Uterus (tissue), 2 donors: ENCODE measurements around the gene FKBP11.
"Not testable (repeated sequence)": the region's sequence is repeated elsewhere in the genome, so short reads cannot be mapped to it uniquely, and the experiment has no call there.

Experiments
- POLR2A ChIP-seq, 2 donors: fragments of 450-650 bp; IDR thresholded peaks; one replicate each; pipeline ENCODE4 v1.6.1; 2016; ENCODE audit warnings: antibody characterized with exemption in 2 of 2, mild to moderate bottlenecking in 1 of 2, moderate library complexity in 1 of 2
- TF ChIP-seq, protein P1 (sequence below), 4 experiments: fragments of 200-600 bp in 2 of 4; fragments of 450-650 bp in 2 of 4; sonication (generic) in 2 of 4; IDR thresholded peaks; one replicate each; pipeline ENCODE4 v1.5.1; 2016 to 2019; ENCODE audit warnings: antibody characterized with exemption in 4 of 4, mild to moderate bottlenecking in 2 of 4, moderate library complexity in 1 of 4

DNA sequence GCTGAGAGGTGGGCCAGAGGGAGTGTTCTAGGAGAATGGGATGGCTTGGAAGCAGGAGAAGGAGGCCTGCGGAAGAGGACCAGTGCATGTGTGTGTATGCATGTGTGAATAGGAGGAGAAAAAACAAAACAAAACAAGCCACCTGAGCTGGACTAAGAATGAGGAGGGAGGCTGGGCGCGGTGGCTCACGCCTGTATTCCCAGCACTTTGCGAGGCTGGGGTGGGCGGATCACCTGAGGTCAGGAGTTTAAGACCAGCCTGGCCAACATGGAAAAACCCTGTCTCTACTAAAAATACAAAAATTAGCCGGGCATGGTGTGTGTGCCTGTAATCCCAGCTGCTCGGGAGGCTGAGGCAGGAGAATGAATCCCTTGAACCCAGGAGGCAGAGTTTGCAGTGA, 51.8 kb downstream of the FKBP11 start:
- TF ChIP-seq, protein P1, sequence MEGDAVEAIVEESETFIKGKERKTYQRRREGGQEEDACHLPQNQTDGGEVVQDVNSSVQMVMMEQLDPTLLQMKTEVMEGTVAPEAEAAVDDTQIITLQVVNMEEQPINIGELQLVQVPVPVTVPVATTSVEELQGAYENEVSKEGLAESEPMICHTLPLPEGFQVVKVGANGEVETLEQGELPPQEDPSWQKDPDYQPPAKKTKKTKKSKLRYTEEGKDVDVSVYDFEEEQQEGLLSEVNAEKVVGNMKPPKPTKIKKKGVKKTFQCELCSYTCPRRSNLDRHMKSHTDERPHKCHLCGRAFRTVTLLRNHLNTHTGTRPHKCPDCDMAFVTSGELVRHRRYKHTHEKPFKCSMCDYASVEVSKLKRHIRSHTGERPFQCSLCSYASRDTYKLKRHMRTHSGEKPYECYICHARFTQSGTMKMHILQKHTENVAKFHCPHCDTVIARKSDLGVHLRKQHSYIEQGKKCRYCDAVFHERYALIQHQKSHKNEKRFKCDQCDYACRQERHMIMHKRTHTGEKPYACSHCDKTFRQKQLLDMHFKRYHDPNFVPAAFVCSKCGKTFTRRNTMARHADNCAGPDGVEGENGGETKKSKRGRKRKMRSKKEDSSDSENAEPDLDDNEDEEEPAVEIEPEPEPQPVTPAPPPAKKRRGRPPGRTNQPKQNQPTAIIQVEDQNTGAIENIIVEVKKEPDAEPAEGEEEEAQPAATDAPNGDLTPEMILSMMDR (IDR thresholded peaks at IDR 0.05): not testable (repeated sequence)
- TF ChIP-seq POLR2A (IDR thresholded peaks at IDR 0.05): not testable (repeated sequence)
